ENCODE data around the gene GNB1L. TPM values are rescaled to one million over a fixed set of nuclear protein-coding genes. Genes with fewer than 3 reads are reported as not detected.

GNB1L gene
- total RNA-seq, 1 donor from 2014 or later, result 5.5 TPM

GRCh38 chr22:19811211-19811621, 43.5 kb downstream of the GNB1L start:
- no peak for DNase-seq (ENCODE audit: low read depth in 2 of 2)

- DNase-seq (ENCODE audit: low read depth in 2 of 2), result no peak
Measured at GRCh38 chr22:19810381-19811201, 44.1 kb downstream of the GNB1L start.

- DNase-seq (ENCODE audit: low read depth in 2 of 2), result no peak
Measured at GRCh38 chr22:19809741-19810140, 44.9 kb downstream of the GNB1L start.

GRCh38 chr22:19808873-19809478, 45.7 kb downstream of the GNB1L start:
- DNase-seq (ENCODE audit: low read depth in 2 of 2), result no peak

- no peak for DNase-seq (ENCODE audit: low read depth in 2 of 2)
Measured at GRCh38 chr22:19807914-19808872, 46.5 kb downstream of the GNB1L start.

- no peak for DNase-seq (ENCODE audit: low read depth in 2 of 2)
Measured at GRCh38 chr22:19807161-19807913, 47.3 kb downstream of the GNB1L start.

GRCh38 chr22:19806213-19807160, 48.2 kb downstream of the GNB1L start:
- peak in 1 of 2 donors; percentile 55 for DNase-seq (ENCODE audit: low read depth in 2 of 2)

- peak in 1 of 2 donors; percentile 34 for DNase-seq (ENCODE audit: low read depth in 2 of 2)
Measured at GRCh38 chr22:19805821-19806212, 48.9 kb downstream of the GNB1L start.

GRCh38 chr22:19803736-19804267, 50.9 kb downstream of the GNB1L start:
- DNase-seq (ENCODE audit: low read depth in 2 of 2), result no peak

GRCh38 chr22:19802894-19803735, 51.6 kb downstream of the GNB1L start:
- DNase-seq (ENCODE audit: low read depth in 2 of 2), result no peak

- DNase-seq (ENCODE audit: low read depth in 2 of 2), result no peak
Measured at GRCh38 chr22:19802001-19802893, 52.4 kb downstream of the GNB1L start.

GRCh38 chr22:19801340-19802000, 53.2 kb downstream of the GNB1L start:
- DNase-seq (ENCODE audit: low read depth in 2 of 2), result no peak

GRCh38 chr22:19800761-19801244, 53.9 kb downstream of the GNB1L start:
- DNase-seq (ENCODE audit: low read depth in 2 of 2), result peak; percentile 20 to 55

- DNase-seq (ENCODE audit: low read depth in 2 of 2), result no peak
Measured at GRCh38 chr22:19800306-19800705, 54.4 kb downstream of the GNB1L start.

- peak; percentile 9 to 40 for DNase-seq (ENCODE audit: low read depth in 2 of 2)
Measured at GRCh38 chr22:19799322-19800190, 55.1 kb downstream of the GNB1L start.

GRCh38 chr22:19798891-19799293, 55.8 kb downstream of the GNB1L start:
- DNase-seq (ENCODE audit: low read depth in 2 of 2), result no peak
